ENCODE measurements around the gene DIAPH2.

DIAPH2 gene

GRCh38 chrX:96918864-96919263 lies 234.2 kb downstream of the DIAPH2 start:
- no peaks in the 10 kb centered on the region for H3K27me3 ChIP-seq (ENCODE audit: control insufficient read depth, insufficient read depth, low read length)
- H3K36me3 ChIP-seq (ENCODE audit: control insufficient read depth, insufficient read depth, low read length), result no peaks in the 10 kb centered on the region
- no peak overlapping the region for H3K27ac ChIP-seq (ENCODE audit: low read depth, low read length)

GRCh38 chrX:96919672-96920071 lies 235.0 kb downstream of the DIAPH2 start:
- no peaks in the 10 kb centered on the region for H3K36me3 ChIP-seq (ENCODE audit: control insufficient read depth, insufficient read depth, low read length)
- no peaks in the 10 kb centered on the region for H3K4me1 ChIP-seq (ENCODE audit: control insufficient read depth, insufficient read depth, low read length)

More at GRCh38 chrX:96918864-96919263, 234.2 kb downstream of the DIAPH2 start:
- Histone ChIP-seq H3K9ac (ENCODE audit: low read length) (no peak overlapping the region), H3K4me1 (ENCODE audit: control insufficient read depth, insufficient read depth, low read length) (no peaks in the 10 kb centered on the region), H3K4me3 (ENCODE audit: low read length) (no peak overlapping the region)

GRCh38 chrX:96924581-96924980 lies 239.9 kb downstream of the DIAPH2 start:
- Histone ChIP-seq H3K27me3 (ENCODE audit: control insufficient read depth, insufficient read depth, low read length) (no peaks in the 10 kb centered on the region), H3K4me3 (ENCODE audit: low read length) (no peak overlapping the region), H3K27ac (ENCODE audit: low read depth, low read length) (no peak overlapping the region), H3K9ac (ENCODE audit: low read length) (no peak overlapping the region), H3K36me3 (ENCODE audit: control insufficient read depth, insufficient read depth, low read length) (no peaks in the 10 kb centered on the region), H3K4me1 (ENCODE audit: control insufficient read depth, insufficient read depth, low read length) (no peaks in the 10 kb centered on the region)

More at GRCh38 chrX:96919672-96920071, 235.0 kb downstream of the DIAPH2 start:
- H3K4me3 ChIP-seq (ENCODE audit: low read length), result no peak overlapping the region
- no peak overlapping the region for H3K9ac ChIP-seq (ENCODE audit: low read length)
- no peaks in the 10 kb centered on the region for H3K27me3 ChIP-seq (ENCODE audit: control insufficient read depth, insufficient read depth, low read length)
- no peak overlapping the region for H3K27ac ChIP-seq (ENCODE audit: low read depth, low read length)

GRCh38 chrX:96929036-96929435 lies 244.4 kb downstream of the DIAPH2 start:
- no peak overlapping the region for H3K27ac ChIP-seq (ENCODE audit: low read depth, low read length)
- H3K36me3 ChIP-seq (ENCODE audit: control insufficient read depth, insufficient read depth, low read length), result no peaks in the 10 kb centered on the region
- H3K27me3 ChIP-seq (ENCODE audit: control insufficient read depth, insufficient read depth, low read length), result no peaks in the 10 kb centered on the region
- H3K9ac ChIP-seq (ENCODE audit: low read length), result no peak overlapping the region
- no peak overlapping the region for H3K4me3 ChIP-seq (ENCODE audit: low read length)
- no peaks in the 10 kb centered on the region for H3K4me1 ChIP-seq (ENCODE audit: control insufficient read depth, insufficient read depth, low read length)

GRCh38 chrX:96957718-96958117 lies 273.1 kb downstream of the DIAPH2 start:
- Histone ChIP-seq H3K36me3 (ENCODE audit: control insufficient read depth, insufficient read depth, low read length) (no peaks in the 10 kb centered on the region), H3K27me3 (ENCODE audit: control insufficient read depth, insufficient read depth, low read length) (no peaks in the 10 kb centered on the region), H3K9ac (ENCODE audit: low read length) (no peak overlapping the region), H3K4me1 (ENCODE audit: control insufficient read depth, insufficient read depth, low read length) (no peaks in the 10 kb centered on the region), H3K4me3 (ENCODE audit: low read length) (no peak overlapping the region), H3K27ac (ENCODE audit: low read depth, low read length) (no peak overlapping the region)

- H3K9ac ChIP-seq (ENCODE audit: low read length), result no peak overlapping the region
- H3K36me3 ChIP-seq (ENCODE audit: control insufficient read depth, insufficient read depth, low read length), result no peaks in the 10 kb centered on the region
- H3K27me3 ChIP-seq (ENCODE audit: control insufficient read depth, insufficient read depth, low read length), result no peaks in the 10 kb centered on the region
- no peak overlapping the region for H3K27ac ChIP-seq (ENCODE audit: low read depth, low read length)
- no peaks in the 10 kb centered on the region for H3K4me1 ChIP-seq (ENCODE audit: control insufficient read depth, insufficient read depth, low read length)
- no peak overlapping the region for H3K4me3 ChIP-seq (ENCODE audit: low read length)
Observed at GRCh38 chrX:96971812-96972211, 287.2 kb downstream of the DIAPH2 start.

- no peaks in the 10 kb centered on the region for H3K27me3 ChIP-seq (ENCODE audit: control insufficient read depth, insufficient read depth, low read length)
- no peak overlapping the region for H3K27ac ChIP-seq (ENCODE audit: low read depth, low read length)
- no peak overlapping the region for H3K4me3 ChIP-seq (ENCODE audit: low read length)
- no peak overlapping the region for H3K9ac ChIP-seq (ENCODE audit: low read length)
- H3K36me3 ChIP-seq (ENCODE audit: control insufficient read depth, insufficient read depth, low read length), result no peaks in the 10 kb centered on the region
- H3K4me1 ChIP-seq (ENCODE audit: control insufficient read depth, insufficient read depth, low read length), result no peaks in the 10 kb centered on the region
Observed at GRCh38 chrX:96978906-96979305, 294.3 kb downstream of the DIAPH2 start.

GRCh38 chrX:96979766-96980165 lies 295.1 kb downstream of the DIAPH2 start:
- H3K36me3 ChIP-seq (ENCODE audit: control insufficient read depth, insufficient read depth, low read length), result no peaks in the 10 kb centered on the region
- H3K27ac ChIP-seq (ENCODE audit: low read depth, low read length), result no peak overlapping the region
- H3K27me3 ChIP-seq (ENCODE audit: control insufficient read depth, insufficient read depth, low read length), result no peaks in the 10 kb centered on the region
- no peak overlapping the region for H3K4me3 ChIP-seq (ENCODE audit: low read length)
- H3K9ac ChIP-seq (ENCODE audit: low read length), result no peak overlapping the region
- no peaks in the 10 kb centered on the region for H3K4me1 ChIP-seq (ENCODE audit: control insufficient read depth, insufficient read depth, low read length)

GRCh38 chrX:96982161-96982560 lies 297.5 kb downstream of the DIAPH2 start:
- Histone ChIP-seq H3K9ac (ENCODE audit: low read length) (no peak overlapping the region), H3K27ac (ENCODE audit: low read depth, low read length) (no peak overlapping the region), H3K27me3 (ENCODE audit: control insufficient read depth, insufficient read depth, low read length) (no peaks in the 10 kb centered on the region), H3K36me3 (ENCODE audit: control insufficient read depth, insufficient read depth, low read length) (no peaks in the 10 kb centered on the region), H3K4me3 (ENCODE audit: low read length) (no peak overlapping the region), H3K4me1 (ENCODE audit: control insufficient read depth, insufficient read depth, low read length) (no peaks in the 10 kb centered on the region)

GRCh38 chrX:96984538-96984937 lies 299.9 kb downstream of the DIAPH2 start:
- Histone ChIP-seq H3K4me1 (ENCODE audit: control insufficient read depth, insufficient read depth, low read length) (no peaks in the 10 kb centered on the region), H3K27me3 (ENCODE audit: control insufficient read depth, insufficient read depth, low read length) (no peaks in the 10 kb centered on the region), H3K9ac (ENCODE audit: low read length) (no peak overlapping the region), H3K27ac (ENCODE audit: low read depth, low read length) (no peak overlapping the region), H3K36me3 (ENCODE audit: control insufficient read depth, insufficient read depth, low read length) (no peaks in the 10 kb centered on the region), H3K4me3 (ENCODE audit: low read length) (no peak overlapping the region)

- H3K36me3 ChIP-seq (ENCODE audit: control insufficient read depth, insufficient read depth, low read length), result no peaks in the 10 kb centered on the region
- no peaks in the 10 kb centered on the region for H3K27me3 ChIP-seq (ENCODE audit: control insufficient read depth, insufficient read depth, low read length)
- no peak overlapping the region for H3K27ac ChIP-seq (ENCODE audit: low read depth, low read length)
- H3K9ac ChIP-seq (ENCODE audit: low read length), result no peak overlapping the region
- no peaks in the 10 kb centered on the region for H3K4me1 ChIP-seq (ENCODE audit: control insufficient read depth, insufficient read depth, low read length)
- no peak overlapping the region for H3K4me3 ChIP-seq (ENCODE audit: low read length)
Observed at GRCh38 chrX:96985046-96985445, 300.4 kb downstream of the DIAPH2 start.

- Histone ChIP-seq H3K27ac (ENCODE audit: low read depth, low read length) (no peak overlapping the region), H3K4me1 (ENCODE audit: control insufficient read depth, insufficient read depth, low read length) (no peaks in the 10 kb centered on the region), H3K9ac (ENCODE audit: low read length) (no peak overlapping the region), H3K27me3 (ENCODE audit: control insufficient read depth, insufficient read depth, low read length) (no peaks in the 10 kb centered on the region), H3K4me3 (ENCODE audit: low read length) (no peak overlapping the region), H3K36me3 (ENCODE audit: control insufficient read depth, insufficient read depth, low read length) (no peaks in the 10 kb centered on the region)
Observed at GRCh38 chrX:96987228-96987627, 302.6 kb downstream of the DIAPH2 start.

- no peaks in the 10 kb centered on the region for H3K36me3 ChIP-seq (ENCODE audit: control insufficient read depth, insufficient read depth, low read length)
- no peaks in the 10 kb centered on the region for H3K27me3 ChIP-seq (ENCODE audit: control insufficient read depth, insufficient read depth, low read length)
- no peak overlapping the region for H3K9ac ChIP-seq (ENCODE audit: low read length)
- no peaks in the 10 kb centered on the region for H3K4me1 ChIP-seq (ENCODE audit: control insufficient read depth, insufficient read depth, low read length)
- no peak overlapping the region for H3K4me3 ChIP-seq (ENCODE audit: low read length)
- H3K27ac ChIP-seq (ENCODE audit: low read depth, low read length), result no peak overlapping the region
Observed at GRCh38 chrX:96989830-96990571, 305.4 kb downstream of the DIAPH2 start.
